Keratinocyte (primary cell): ENCODE results near the gene TMEM178A.

Experiments used
- EZH2 ChIP-seq: IDR thresholded peaks from one replicate; pipeline ENCODE4 v1.6.1; 2012; ENCODE audit warnings: inconsistent platforms, mild to moderate bottlenecking, low read length, moderate library complexity
- TF ChIP-seq, protein P1 (sequence below), 3 experiments: IDR thresholded peaks in 1 of 3; conservative IDR thresholded peaks in 1 of 3; optimal IDR thresholded peaks in 1 of 3; 2 replicates in 2 of 3; 3 replicates in 1 of 3; pipeline versions ENCODE3 to v1.5.1; 2011; ENCODE audit warnings: low read length in 3 of 3, mild to moderate bottlenecking in 3 of 3, moderate library complexity in 2 of 3, control low read depth in 1 of 3, inconsistent platforms in 1 of 3; ENCODE audit not compliant: insufficient read depth in 2 of 3; ENCODE audit errors: extremely low read depth in 1 of 3

DNA sequence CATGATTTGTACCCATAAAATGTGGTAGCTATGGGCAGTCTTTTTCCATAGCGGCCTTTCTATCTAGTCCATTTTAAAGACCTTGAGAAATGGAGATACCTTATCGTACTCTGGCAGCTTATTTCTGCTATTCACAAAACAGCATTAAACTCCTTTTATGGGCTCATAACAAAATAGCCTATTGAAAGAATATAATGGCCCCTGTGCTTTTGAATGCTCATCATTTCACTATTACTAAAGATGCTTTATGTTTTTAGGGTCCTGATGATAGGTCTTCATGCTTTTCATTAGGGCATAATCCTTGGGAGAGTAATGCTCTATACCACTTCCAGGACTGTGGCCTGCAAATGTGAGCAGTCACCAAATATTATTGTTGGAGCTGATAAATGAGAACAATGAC is 7.3 kb upstream of the TMEM178A start:
- TF ChIP-seq, protein P1, sequence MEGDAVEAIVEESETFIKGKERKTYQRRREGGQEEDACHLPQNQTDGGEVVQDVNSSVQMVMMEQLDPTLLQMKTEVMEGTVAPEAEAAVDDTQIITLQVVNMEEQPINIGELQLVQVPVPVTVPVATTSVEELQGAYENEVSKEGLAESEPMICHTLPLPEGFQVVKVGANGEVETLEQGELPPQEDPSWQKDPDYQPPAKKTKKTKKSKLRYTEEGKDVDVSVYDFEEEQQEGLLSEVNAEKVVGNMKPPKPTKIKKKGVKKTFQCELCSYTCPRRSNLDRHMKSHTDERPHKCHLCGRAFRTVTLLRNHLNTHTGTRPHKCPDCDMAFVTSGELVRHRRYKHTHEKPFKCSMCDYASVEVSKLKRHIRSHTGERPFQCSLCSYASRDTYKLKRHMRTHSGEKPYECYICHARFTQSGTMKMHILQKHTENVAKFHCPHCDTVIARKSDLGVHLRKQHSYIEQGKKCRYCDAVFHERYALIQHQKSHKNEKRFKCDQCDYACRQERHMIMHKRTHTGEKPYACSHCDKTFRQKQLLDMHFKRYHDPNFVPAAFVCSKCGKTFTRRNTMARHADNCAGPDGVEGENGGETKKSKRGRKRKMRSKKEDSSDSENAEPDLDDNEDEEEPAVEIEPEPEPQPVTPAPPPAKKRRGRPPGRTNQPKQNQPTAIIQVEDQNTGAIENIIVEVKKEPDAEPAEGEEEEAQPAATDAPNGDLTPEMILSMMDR (optimal IDR thresholded peaks at IDR 0.05 in 1 of 3, IDR thresholded peaks at IDR 0.05 in 1 of 3, conservative IDR thresholded peaks at IDR 0.05 in 1 of 3; ENCODE audit: extremely low read depth in 1 of 3, insufficient read depth in 2 of 3, low read length in 3 of 3) = no peak
- no peak for TF ChIP-seq EZH2
